ENCODE results near the gene PWWP2A. TPM values are rescaled to one million over a fixed set of nuclear protein-coding genes. Genes with fewer than 3 reads are reported as not detected.
"Not testable (repeated sequence)": the region's sequence is repeated elsewhere in the genome, so short reads cannot be mapped to it uniquely, and the experiment has no call there.

PWWP2A gene
- total and polyA plus RNA-seq, 2 of the 4 experiments (the other 2 are of a cell fraction) = 8.8 to 12.5 TPM

DNA sequence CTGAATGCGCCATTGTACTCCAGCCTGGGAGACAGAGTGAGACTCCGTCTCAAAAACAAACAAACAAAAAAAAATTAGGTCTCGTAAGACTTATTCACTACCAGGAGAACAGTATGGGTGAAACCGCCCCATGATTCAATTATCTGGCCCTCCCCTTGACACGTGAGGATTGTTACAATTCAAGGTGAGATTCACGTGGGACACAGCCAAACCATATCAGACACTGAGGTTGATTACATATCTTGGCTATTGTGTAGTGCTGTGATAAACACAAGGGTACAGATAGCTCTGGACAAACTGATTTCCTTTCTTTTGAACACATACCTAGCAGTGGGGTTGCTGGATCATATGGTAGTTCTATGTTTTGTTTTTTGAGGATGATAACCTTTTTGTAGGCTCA, 42.4 kb upstream of the PWWP2A start:
- no TSS peak for BruUV-seq (replicated peaks)
- Histone ChIP-seq H3K9me3 (ENCODE audit: control insufficient read depth, insufficient read depth, low read length) (no peaks in the 10 kb centered on the region), H3K9me1 (ENCODE audit: insufficient read depth, low read length) (no peaks in the 10 kb centered on the region), H2BK15ac (ENCODE audit: low read depth, low read length) (peak overlapping the region; percentile 48; the same call in 1 of the 3 replicates), H4K8ac (ENCODE audit: low read depth in 2 of 2, low read length in 2 of 2) (no peak overlapping the region), H4K91ac (ENCODE audit: insufficient read depth, low read depth, low read length) (peak overlapping the region; percentile 32; the same call in 1 of the 2 replicates), H2BK20ac (ENCODE audit: low read depth, low read length) (peak overlapping the region; percentile 58; the same call in 1 of the 2 replicates), H3K14ac (replicated peaks; ENCODE audit: low read depth, low read length) (0 out of 2 replicates have a peak overlapping the region, but pooled peaks have one; percentile 31), H3K36me3 (ENCODE audit: control insufficient read depth, insufficient read depth, low read length) (no peaks in the 10 kb centered on the region), H3K27me3 (ENCODE audit: control insufficient read depth, insufficient read depth, low read length) (no peaks in the 10 kb centered on the region), H3K23ac (ENCODE audit: low read depth, low read length) (no peak overlapping the region), H3K9ac (ENCODE audit: low read depth, low read length) (no peak overlapping the region), H3K4me3 (ENCODE audit: insufficient read depth, low read depth, low read length) (no peak overlapping the region), H3K79me1 (ENCODE audit: low read depth in 1 of 2, low read length in 2 of 2) (no peaks in the 10 kb centered on the region), H2AK5ac (ENCODE audit: low read depth, low read length) (peak overlapping the region; percentile 69; the same call in 1 of the 2 replicates), H2AK9ac (replicated peaks; ENCODE audit: low read depth, low read length, poor library complexity) (no peak overlapping the region), H4K5ac (ENCODE audit: low read depth, low read length) (no peak overlapping the region), H3K4ac (ENCODE audit: low read depth, low read length) (0 out of 2 replicates have a peak overlapping the region, but pooled peaks have one; percentile 15), H3K56ac (ENCODE audit: extremely low read depth, insufficient read depth, low read length) (no peak overlapping the region), H3K18ac (ENCODE audit: low read depth, low read length) (no peak overlapping the region), H4K20me1 (ENCODE audit: insufficient read depth, low read length) (no peaks in the 10 kb centered on the region), H3K27ac (ENCODE audit: insufficient read depth, low read length) (no peak overlapping the region), H3K4me2 (ENCODE audit: low read depth, low read length) (no peak overlapping the region), H2BK120ac (ENCODE audit: low read depth, low read length) (0 out of 2 replicates have a peak overlapping the region, but pooled peaks have one; percentile 10), H3K4me1 (ENCODE audit: control insufficient read depth, insufficient read depth, low read length) (peaks cover 12% of the 10 kb centered on the region), H2BK5ac (ENCODE audit: low read depth, low read length, poor library complexity, severe bottlenecking) (no peak overlapping the region), H2AFZ (replicated peaks; ENCODE audit: low read length, poor library complexity) (no peak overlapping the region)
- WGBS, 2 experiments (ENCODE audit: extremely low coverage in 2 of 2, insufficient read length in 1 of 2) = no CpG with 5 or more reads among the region's 6 CpGs
- ChIA-PET POLR2A (ENCODE audit: unreplicated experiment) (no interaction called here), CTCF (interaction anchor here (0.6 to 1.1 kb wide), 2 partner anchors 12 to 22 kb away, joined by 3 to 5 read pairs; no protein-coding TSS in a partner anchor)
- intact Hi-C loops (cut with micrococcal nuclease) = no loop called here
- in situ Hi-C loops (cut with MboI; ENCODE audit: low sequenced_read_pairs) = no loop called here
- ATAC-seq (ENCODE audit: low read depth) (no peak), DNase-seq (no peak)
- dilution Hi-C loops (cut with HindIII; ENCODE audit: low sequenced_read_pairs, unreplicated experiment) = no loop called here
- no peak for TF ChIP-seq RFX5 (IDR thresholded peaks at IDR 0.05; ENCODE audit: low read depth, low read length)

- H3K27me3 ChIP-seq (ENCODE audit: control insufficient read depth, insufficient read depth, low read length); H2AK5ac ChIP-seq (ENCODE audit: low read depth, low read length); H3K27ac ChIP-seq (ENCODE audit: insufficient read depth, low read length); intact Hi-C loops (cut with micrococcal nuclease); POLR2A ChIA-PET (ENCODE audit: unreplicated experiment); dilution Hi-C loops (cut with HindIII; ENCODE audit: low sequenced_read_pairs, unreplicated experiment); H3K9me3 ChIP-seq (ENCODE audit: control insufficient read depth, insufficient read depth, low read length); H3K4me3 ChIP-seq (ENCODE audit: insufficient read depth, low read depth, low read length); H3K9me1 ChIP-seq (ENCODE audit: insufficient read depth, low read length); ATAC-seq (ENCODE audit: low read depth); H3K4me1 ChIP-seq (ENCODE audit: control insufficient read depth, insufficient read depth, low read length); H4K20me1 ChIP-seq (ENCODE audit: insufficient read depth, low read length); BruUV-seq (replicated peaks); H3K56ac ChIP-seq (ENCODE audit: extremely low read depth, insufficient read depth, low read length); H4K91ac ChIP-seq (ENCODE audit: insufficient read depth, low read depth, low read length); H3K79me1 ChIP-seq (ENCODE audit: low read depth in 1 of 2, low read length in 2 of 2); H2AK9ac ChIP-seq (replicated peaks; ENCODE audit: low read depth, low read length, poor library complexity); H3K36me3 ChIP-seq (ENCODE audit: control insufficient read depth, insufficient read depth, low read length); H3K18ac ChIP-seq (ENCODE audit: low read depth, low read length); H2BK5ac ChIP-seq (ENCODE audit: low read depth, low read length, poor library complexity, severe bottlenecking); H4K5ac ChIP-seq (ENCODE audit: low read depth, low read length); in situ Hi-C loops (cut with MboI; ENCODE audit: low sequenced_read_pairs); H2AFZ ChIP-seq (replicated peaks; ENCODE audit: low read length, poor library complexity); DNase-seq; H3K9ac ChIP-seq (ENCODE audit: low read depth, low read length): not testable (repeated sequence)
- peak overlapping the region; percentile 3; the same call in 1 of the 3 replicates for H2BK15ac ChIP-seq (ENCODE audit: low read depth, low read length)
- peak overlapping the region; percentile 7; the same call in 1 of the 2 replicates for H2BK120ac ChIP-seq (ENCODE audit: low read depth, low read length)
- peak overlapping the region; percentile 11; the same call in 1 of the 2 replicates for H2BK20ac ChIP-seq (ENCODE audit: low read depth, low read length)
- peak overlapping the region; percentile 31; the same call in 1 of the 2 replicates for H3K4ac ChIP-seq (ENCODE audit: low read depth, low read length)
- CTCF ChIA-PET = interaction anchor here (0.6 to 1.1 kb wide), 2 partner anchors 21 to 711 kb away, joined by 3 to 4 read pairs; no protein-coding TSS in a partner anchor
- peak overlapping the region; percentile 64 for H3K14ac ChIP-seq (replicated peaks; ENCODE audit: low read depth, low read length)
- H3K23ac ChIP-seq (ENCODE audit: low read depth, low read length) = 0 out of 2 replicates have a peak overlapping the region, but pooled peaks have one; percentile 38
- WGBS, 2 experiments (ENCODE audit: extremely low coverage in 2 of 2, insufficient read length in 1 of 2) = no CpG with 5 or more reads among the region's 3 CpGs
- H4K8ac ChIP-seq (ENCODE audit: low read depth in 2 of 2, low read length in 2 of 2) = peak overlapping the region; percentile 41 to 42; a peak in 2 of 4 replicates
- peak overlapping the region; percentile 60; the same call in 1 of the 2 replicates for H3K4me2 ChIP-seq (ENCODE audit: low read depth, low read length)
Observed at GRCh38 chr5:160160875-160161274, 41.6 kb upstream of the PWWP2A start.

Measured in IMR-90 (cell line).